SK-N-SH (cell line): ENCODE data around the gene NNT. TPM values are rescaled to one million over a fixed set of nuclear protein-coding genes. Genes with fewer than 3 reads are reported as not detected.

ENCODE experiments used
- CTCF ChIA-PET: fragments of 300-600, 350-600 bp; formaldehyde crosslinking; extraction: SDS; loops from one replicate; lab custom pipeline; 2021; lab: Yijun Ruan, JAX
- POLR2A ChIA-PET: fragments of 350-600 bp; sonication (Branson Sonifier 250); formaldehyde crosslinking; extraction: SDS; loops from one replicate; lab custom pipeline; 2020; ENCODE audit warnings: antibody characterized with exemption, inconsistent platforms; lab: Yijun Ruan, JAX
- DNase-seq: peaks from one replicate; pipeline ENCODE4 v3.0.0; 2012
- H2AFZ ChIP-seq: fragments of 200-600 bp; sonication (generic); 2 replicates; pipeline ENCODE4 v1.8.1; 2016; ENCODE audit warnings: antibody characterized with exemption, mild to moderate bottlenecking, low read depth
- H3F3A ChIP-seq: fragments of 200-600 bp; sonication (generic); replicated peaks from 2 replicates; pipeline ENCODE3; 2016; ENCODE audit warnings: antibody characterized with exemption, mild to moderate bottlenecking; ENCODE audit not compliant: insufficient read depth
- H3K27ac ChIP-seq, 2 experiments: fragments of 200-500 bp in 1 of 2; fragments of 200-600 bp in 1 of 2; sonication (Bioruptor generic) in 1 of 2; sonication (generic), shearing (Covaris generic) in 1 of 2; 2 replicates each; pipeline versions ENCODE4 v1.5.1 to v1.6.1; 2014 to 2016; ENCODE audit warnings: low read depth in 2 of 2, inconsistent platforms in 1 of 2, low read length in 1 of 2, mild to moderate bottlenecking in 1 of 2, mixed read lengths in 1 of 2
- H3K27me3 ChIP-seq: fragments of 200-600 bp; sonication (generic), shearing (Covaris generic); 2 replicates; pipeline ENCODE4 v1.6.1; 2016; ENCODE audit warnings: mixed run types; ENCODE audit not compliant: insufficient read depth
- H3K36me3 ChIP-seq, 2 experiments: fragments of 200-500 bp in 1 of 2; fragments of 200-600 bp in 1 of 2; sonication (Bioruptor generic) in 1 of 2; sonication (generic) in 1 of 2; replicated peaks in 1 of 2; 2 replicates each; pipeline versions ENCODE3 to v1.5.1; 2014 to 2016; ENCODE audit warnings: low read length in 1 of 2, mild to moderate bottlenecking in 1 of 2; ENCODE audit not compliant: insufficient read depth in 2 of 2, control insufficient read depth in 1 of 2
- H3K4me1 ChIP-seq, 2 experiments: fragments of 200-500 bp in 1 of 2; fragments of 200-600 bp in 1 of 2; sonication (Bioruptor generic) in 1 of 2; sonication (generic), shearing (Covaris generic) in 1 of 2; 2 replicates each; pipeline versions ENCODE4 v1.5.1 to v1.6.1; 2014 to 2016; ENCODE audit warnings: low read depth in 1 of 2, low read length in 1 of 2, mixed run types in 1 of 2; ENCODE audit not compliant: insufficient read depth in 2 of 2, control insufficient read depth in 1 of 2
- H3K4me2 ChIP-seq: fragments of 200-600 bp; sonication (generic), shearing (Covaris generic); 2 replicates; pipeline ENCODE4 v1.6.1; 2017; ENCODE audit warnings: mixed run types
- H3K4me3 ChIP-seq, 2 experiments: fragments of 200-500 bp in 1 of 2; fragments of 200-600 bp in 1 of 2; sonication (Bioruptor generic) in 1 of 2; sonication (generic), shearing (Covaris generic) in 1 of 2; 2 replicates each; pipeline versions ENCODE4 v1.5.1 to v1.8.1; 2014 to 2016; ENCODE audit warnings: low read depth in 2 of 2, inconsistent platforms in 1 of 2, low read length in 1 of 2, mild to moderate bottlenecking in 1 of 2, mixed read lengths in 1 of 2, moderate library complexity in 1 of 2
- H3K79me2 ChIP-seq: fragments of 200-600 bp; sonication (generic); 2 replicates; pipeline ENCODE4 v1.8.1; 2017; ENCODE audit warnings: mild to moderate bottlenecking; ENCODE audit not compliant: insufficient read depth
- H3K9ac ChIP-seq: fragments of 200-600 bp; sonication (generic); 2 replicates; pipeline ENCODE4 v1.6.1; 2017; ENCODE audit warnings: mixed run types
- H3K9me2 ChIP-seq: fragments of 200-600 bp; sonication (generic); 2 replicates; pipeline ENCODE4 v1.6.1; 2017; ENCODE audit warnings: mixed run types
- H3K9me3 ChIP-seq: fragments of 200-600 bp; sonication (generic); 2 replicates; pipeline ENCODE4 v1.6.1; 2017; ENCODE audit warnings: mixed run types, mild to moderate bottlenecking, moderate library complexity
- H4K20me1 ChIP-seq: fragments of 200-600 bp; sonication (generic); 2 replicates; pipeline ENCODE4 v1.6.1; 2017; ENCODE audit warnings: mild to moderate bottlenecking, mixed run types; ENCODE audit not compliant: insufficient read depth
- CHD2 ChIP-seq: fragments of 150-350 bp; IDR thresholded peaks from 2 replicates; pipeline ENCODE4 v1.6.1; 2018; ENCODE audit warnings: low read length; ENCODE audit not compliant: partially characterized antibody
- CTCF ChIP-seq: fragments of 200-600 bp; sonication (generic); IDR thresholded peaks from 2 replicates; pipeline ENCODE4 v1.6.1; 2017; ENCODE audit warnings: antibody characterized with exemption, mild to moderate bottlenecking, moderate library complexity
- FOSL2 ChIP-seq: IDR thresholded peaks from 2 replicates; pipeline ENCODE4 v1.4.0; 2012; ENCODE audit warnings: low read depth, mild to moderate bottlenecking, moderate library complexity, borderline replicate concordance
- FOXJ3 ChIP-seq: sonication (generic); formaldehyde crosslinking; IDR thresholded peaks from 2 replicates; pipeline ENCODE4 v1.5.1; 2020; ENCODE audit warnings: mild to moderate bottlenecking, missing genetic modification reagents
- FOXM1 ChIP-seq: IDR thresholded peaks from 2 replicates; pipeline ENCODE4 v1.4.0; 2012; ENCODE audit warnings: low read depth, mild to moderate bottlenecking
- GATA2 ChIP-seq: sonication (generic); formaldehyde crosslinking; IDR thresholded peaks from 2 replicates; pipeline ENCODE4 v1.5.0; 2020; ENCODE audit warnings: mild to moderate bottlenecking, missing genetic modification reagents
- JUND ChIP-seq: IDR thresholded peaks from 2 replicates; pipeline ENCODE4 v1.4.0; 2012
- MXI1 ChIP-seq: IDR thresholded peaks from 2 replicates; pipeline ENCODE4 v1.6.1; 2012; ENCODE audit warnings: mild to moderate bottlenecking, low read depth, low read length, improper control_type of control experiment
- NFIC ChIP-seq: IDR thresholded peaks from 2 replicates; pipeline ENCODE4 v1.4.0; 2012; ENCODE audit warnings: borderline replicate concordance
- POLR2AphosphoS5 ChIP-seq: IDR thresholded peaks from 2 replicates; pipeline ENCODE4 v1.6.1; 2012; ENCODE audit warnings: low read depth, low read length
- REST ChIP-seq: IDR thresholded peaks from 2 replicates; pipeline ENCODE4 v1.6.1; 2012; ENCODE audit warnings: mild to moderate bottlenecking, low read depth, low read length, moderate library complexity
- RXRA ChIP-seq: IDR thresholded peaks from 2 replicates; pipeline ENCODE4 v1.4.0; 2012; ENCODE audit warnings: low read depth, mild to moderate bottlenecking, borderline replicate concordance
- SIN3A ChIP-seq: IDR thresholded peaks from 2 replicates; pipeline ENCODE4 v1.6.1; 2012; ENCODE audit warnings: low read depth, mild to moderate bottlenecking, low read length, moderate library complexity, borderline replicate concordance
- TCF12 ChIP-seq: IDR thresholded peaks from 2 replicates; pipeline ENCODE4 v1.4.0; 2012
- USF2 ChIP-seq: fragments of 150-350 bp; IDR thresholded peaks from 2 replicates; pipeline ENCODE4 v1.6.1; 2017; ENCODE audit warnings: antibody characterized with exemption, low read length, low read depth, borderline replicate concordance
- YY1 ChIP-seq: IDR thresholded peaks from 2 replicates; pipeline ENCODE4 v1.4.0; 2012; ENCODE audit warnings: low read depth, mild to moderate bottlenecking
- ZBTB33 ChIP-seq: IDR thresholded peaks from 2 replicates; pipeline ENCODE4 v1.4.0; 2012; ENCODE audit warnings: low read depth, borderline replicate concordance
- WGBS: methylation state at CpG from one replicate; pipeline ENCODE4 v1.1.6; 2017; ENCODE audit warnings: low lambda C conversion rate; 5-methylcytosine and 5-hydroxymethylcytosine counted together
- polyA plus RNA-seq, 3 experiments: library from polyadenylated mRNA; depleted of rRNA; stranded (reverse); fragments of >200 nt; gene quantifications; 2 replicates each; pipeline ENCODE4 v1.2.3, GENCODE V29; 2012

NNT gene
- polyA plus RNA-seq, 1 of the 3 experiments (the other 2 are of a cell fraction) = 21.9 TPM

- Histone ChIP-seq H3K27ac (no peak overlapping the region; a peak in 1 of 4 replicates), H3K79me2 (no peaks in the 10 kb centered on the region), H3K9me3 (no peaks in the 10 kb centered on the region), H3K9ac (no peak overlapping the region), H3K36me3 (peaks cover 5 to 22% of the 10 kb centered on the region in 2 experiments), H4K20me1 (no peaks in the 10 kb centered on the region), H3K4me1 (no peaks in the 10 kb centered on the region; a peak in 1 of 4 replicates), H2AFZ (no peak overlapping the region), H3K27me3 (no peaks in the 10 kb centered on the region), H3K9me2 (no peaks in the 10 kb centered on the region), H3K4me3 (no peak overlapping the region), H3K4me2 (no peak overlapping the region), H3F3A (peaks cover 3% of the 10 kb centered on the region)
- CTCF ChIA-PET = no interaction called here
- POLR2A ChIA-PET = no interaction called here
- DNase-seq = no peak
- TF ChIP-seq USF2 (no peak), ZBTB33 (no peak), SIN3A (no peak), REST (no peak), GATA2 (CRISPR knock-in tag) (no peak), CHD2 (no peak), TCF12 (no peak), FOSL2 (no peak), MXI1 (no peak), POLR2AphosphoS5 (no peak), FOXJ3 (CRISPR knock-in tag) (no peak), RXRA (no peak), FOXM1 (no peak), NFIC (no peak), YY1 (no peak), JUND (no peak), CTCF (no peak)
- WGBS = 100% methylated on average over 1 of the region's 1 CpG
Measured at GRCh38 chr5:43637416-43637815, 34.4 kb downstream of the NNT start.
